SKM-1 (cell line): Measurements from ENCODE around the gene DYRK1B.
"Not testable (repeated sequence)": the region's sequence is repeated elsewhere in the genome, so short reads cannot be mapped to it uniquely, and the experiment has no call there.

Experiments used
- DNase-seq: peaks from one replicate; lab custom pipeline; 2025; ENCODE audit not compliant: unreplicated experiment; lab: John Stamatoyannopoulos, UW

Gene DYRK1B

GRCh38 chr19:39833464-39834286, at the start of gene DYRK1B:
DYRK1B (minus strand) TSS chr19:39834162; CDS start chr19:39831867, 2,295 bp downstream.
- DNase-seq: no peak

- DNase-seq: not testable (repeated sequence)
Measured at GRCh38 chr19:39882645-39883044, 48.7 kb upstream of the DYRK1B start.

GRCh38 chr19:39881495-39882110, 47.6 kb upstream of the DYRK1B start:
- DNase-seq: peak; percentile 44

- not testable (repeated sequence) for DNase-seq
Measured at GRCh38 chr19:39880241-39880640, 46.3 kb upstream of the DYRK1B start.

- DNase-seq: not testable (repeated sequence)
Measured at GRCh38 chr19:39879796-39880195, 45.8 kb upstream of the DYRK1B start.

- DNase-seq: not testable (repeated sequence)
Measured at GRCh38 chr19:39878866-39879265, 44.9 kb upstream of the DYRK1B start.

- DNase-seq: no peak
Measured at GRCh38 chr19:39878398-39878797, 44.4 kb upstream of the DYRK1B start.

GRCh38 chr19:39877982-39878381, 44.0 kb upstream of the DYRK1B start:
- DNase-seq: not testable (repeated sequence)

- not testable (repeated sequence) for DNase-seq
Measured at GRCh38 chr19:39877488-39877887, 43.5 kb upstream of the DYRK1B start.

- DNase-seq: not testable (repeated sequence)
Measured at GRCh38 chr19:39876486-39876885, 42.5 kb upstream of the DYRK1B start.

- not testable (repeated sequence) for DNase-seq
Measured at GRCh38 chr19:39875401-39875864, 41.5 kb upstream of the DYRK1B start.

GRCh38 chr19:39874404-39874803, 40.4 kb upstream of the DYRK1B start:
- DNase-seq: no peak

- no peak for DNase-seq
Measured at GRCh38 chr19:39873385-39873784, 39.4 kb upstream of the DYRK1B start.

- no peak for DNase-seq
Measured at GRCh38 chr19:39871886-39872866, 38.2 kb upstream of the DYRK1B start.

- DNase-seq: no peak
Measured at GRCh38 chr19:39871362-39871761, 37.4 kb upstream of the DYRK1B start.

- no peak for DNase-seq
Measured at GRCh38 chr19:39870171-39870971, 36.4 kb upstream of the DYRK1B start.

- DNase-seq: no peak
Measured at GRCh38 chr19:39867952-39868351, 34.0 kb upstream of the DYRK1B start.

GRCh38 chr19:39867133-39867532, 33.2 kb upstream of the DYRK1B start:
- peak; percentile 22 for DNase-seq

GRCh38 chr19:39865953-39866352, 32.0 kb upstream of the DYRK1B start:
- DNase-seq: no peak

GRCh38 chr19:39865186-39865585, 31.2 kb upstream of the DYRK1B start:
- DNase-seq: no peak
